Measurements from ENCODE around the gene PGAM5. TPM values are rescaled to one million over a fixed set of nuclear protein-coding genes. Genes with fewer than 3 reads are reported as not detected.

PGAM5 gene
- total and polyA plus RNA-seq, 2 of the 13 experiments (the other 11 are each of a cell fraction or from before 2014, with no cell fraction given) = 18.0 to 77.9 TPM

DNA sequence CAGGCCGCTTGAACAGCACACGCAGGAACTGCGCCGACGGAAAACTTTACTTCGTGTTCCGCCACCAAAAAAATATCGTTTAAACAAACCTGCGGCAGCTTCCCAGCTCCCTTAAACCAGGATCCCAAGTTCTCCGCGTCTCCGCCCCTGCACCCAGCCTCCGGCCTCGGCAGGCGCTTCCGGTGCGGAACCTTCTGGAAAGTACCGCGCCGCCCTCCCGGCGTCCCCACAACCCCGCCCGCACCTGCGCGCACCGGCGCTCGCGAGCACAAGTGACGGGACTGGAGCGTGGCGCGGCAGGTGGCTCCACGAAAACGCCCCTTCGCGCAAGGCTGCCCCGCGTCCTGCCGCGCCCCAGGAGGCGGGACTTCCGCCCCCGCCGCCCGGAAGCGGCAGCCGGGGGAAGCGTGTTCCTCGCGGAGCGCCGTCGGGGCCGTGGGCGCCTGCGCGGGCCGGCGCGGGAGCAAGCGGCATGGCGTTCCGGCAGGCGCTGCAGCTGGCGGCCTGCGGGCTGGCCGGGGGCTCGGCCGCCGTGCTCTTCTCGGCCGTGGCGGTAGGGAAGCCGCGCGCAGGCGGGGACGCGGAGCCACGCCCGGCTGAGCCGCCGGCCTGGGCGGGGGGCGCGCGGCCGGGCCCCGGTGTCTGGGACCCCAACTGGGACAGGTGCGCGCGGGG, at the start of gene PGAM5 (continued):
- TF ChIP-seq, protein P1, sequence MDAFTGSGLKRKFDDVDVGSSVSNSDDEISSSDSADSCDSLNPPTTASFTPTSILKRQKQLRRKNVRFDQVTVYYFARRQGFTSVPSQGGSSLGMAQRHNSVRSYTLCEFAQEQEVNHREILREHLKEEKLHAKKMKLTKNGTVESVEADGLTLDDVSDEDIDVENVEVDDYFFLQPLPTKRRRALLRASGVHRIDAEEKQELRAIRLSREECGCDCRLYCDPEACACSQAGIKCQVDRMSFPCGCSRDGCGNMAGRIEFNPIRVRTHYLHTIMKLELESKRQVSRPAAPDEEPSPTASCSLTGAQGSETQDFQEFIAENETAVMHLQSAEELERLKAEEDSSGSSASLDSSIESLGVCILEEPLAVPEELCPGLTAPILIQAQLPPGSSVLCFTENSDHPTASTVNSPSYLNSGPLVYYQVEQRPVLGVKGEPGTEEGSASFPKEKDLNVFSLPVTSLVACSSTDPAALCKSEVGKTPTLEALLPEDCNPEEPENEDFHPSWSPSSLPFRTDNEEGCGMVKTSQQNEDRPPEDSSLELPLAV (CRISPR knock-in tag; conservative IDR thresholded peaks at IDR 0.05; ENCODE audit: low read depth) = peak; percentile 80
- TF ChIP-seq AGO1 (IDR thresholded peaks at IDR 0.05; ENCODE audit: low read depth, low read length, poor library complexity, severe bottlenecking) (no peak), PITX1 (CRISPR knock-in tag; IDR thresholded peaks at IDR 0.05) (peak; percentile 71), TGIF2 (CRISPR knock-in tag; IDR thresholded peaks at IDR 0.05) (peak; percentile 72; the same call in 1 of the 2 replicates), ZFP62 (CRISPR knock-in tag; IDR thresholded peaks at IDR 0.05) (no peak), TCF12 (IDR thresholded peaks at IDR 0.05) (no peak), TCF12 (CRISPR knock-in tag; IDR thresholded peaks at IDR 0.05) (no peak), SRSF4 (IDR thresholded peaks at IDR 0.05; ENCODE audit: low read depth, low read length, poor library complexity, severe bottlenecking) (no peak), CREB1 (IDR thresholded peaks at IDR 0.05) (no peak), CREB1 (CRISPR knock-in tag; IDR thresholded peaks at IDR 0.05) (no peak), SSRP1 (CRISPR knock-in tag; IDR thresholded peaks at IDR 0.05) (no peak), ZNF446 (CRISPR knock-in tag; IDR thresholded peaks at IDR 0.05) (no peak; the same call in 1 of the 2 replicates), NFKB2 (CRISPR knock-in tag; IDR thresholded peaks at IDR 0.05; ENCODE audit: borderline replicate concordance) (peak; percentile 95)
- TF ChIP-seq, protein P2, sequence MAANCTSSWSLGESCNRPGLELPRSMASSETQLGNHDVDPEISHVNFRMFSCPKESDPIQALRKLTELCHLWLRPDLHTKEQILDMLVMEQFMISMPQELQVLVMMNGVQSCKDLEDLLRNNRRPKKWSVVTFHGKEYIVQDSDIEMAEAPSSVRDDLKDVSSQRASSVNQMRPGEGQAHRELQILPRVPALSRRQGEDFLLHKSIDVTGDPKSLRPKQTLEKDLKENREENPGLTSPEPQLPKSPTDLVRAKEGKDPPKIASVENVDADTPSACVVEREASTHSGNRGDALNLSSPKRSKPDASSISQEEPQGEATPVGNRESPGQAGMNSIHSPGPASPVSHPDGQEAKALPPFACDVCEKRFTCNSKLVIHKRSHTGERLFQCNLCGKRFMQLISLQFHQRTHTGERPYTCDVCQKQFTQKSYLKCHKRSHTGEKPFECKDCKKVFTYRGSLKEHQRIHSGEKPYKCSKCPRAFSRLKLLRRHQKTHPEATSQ (CRISPR knock-in tag; IDR thresholded peaks at IDR 0.05; ENCODE audit: borderline replicate concordance) = peak; percentile 79; the same call in 1 of the 2 replicates
- TF ChIP-seq, protein P3, sequence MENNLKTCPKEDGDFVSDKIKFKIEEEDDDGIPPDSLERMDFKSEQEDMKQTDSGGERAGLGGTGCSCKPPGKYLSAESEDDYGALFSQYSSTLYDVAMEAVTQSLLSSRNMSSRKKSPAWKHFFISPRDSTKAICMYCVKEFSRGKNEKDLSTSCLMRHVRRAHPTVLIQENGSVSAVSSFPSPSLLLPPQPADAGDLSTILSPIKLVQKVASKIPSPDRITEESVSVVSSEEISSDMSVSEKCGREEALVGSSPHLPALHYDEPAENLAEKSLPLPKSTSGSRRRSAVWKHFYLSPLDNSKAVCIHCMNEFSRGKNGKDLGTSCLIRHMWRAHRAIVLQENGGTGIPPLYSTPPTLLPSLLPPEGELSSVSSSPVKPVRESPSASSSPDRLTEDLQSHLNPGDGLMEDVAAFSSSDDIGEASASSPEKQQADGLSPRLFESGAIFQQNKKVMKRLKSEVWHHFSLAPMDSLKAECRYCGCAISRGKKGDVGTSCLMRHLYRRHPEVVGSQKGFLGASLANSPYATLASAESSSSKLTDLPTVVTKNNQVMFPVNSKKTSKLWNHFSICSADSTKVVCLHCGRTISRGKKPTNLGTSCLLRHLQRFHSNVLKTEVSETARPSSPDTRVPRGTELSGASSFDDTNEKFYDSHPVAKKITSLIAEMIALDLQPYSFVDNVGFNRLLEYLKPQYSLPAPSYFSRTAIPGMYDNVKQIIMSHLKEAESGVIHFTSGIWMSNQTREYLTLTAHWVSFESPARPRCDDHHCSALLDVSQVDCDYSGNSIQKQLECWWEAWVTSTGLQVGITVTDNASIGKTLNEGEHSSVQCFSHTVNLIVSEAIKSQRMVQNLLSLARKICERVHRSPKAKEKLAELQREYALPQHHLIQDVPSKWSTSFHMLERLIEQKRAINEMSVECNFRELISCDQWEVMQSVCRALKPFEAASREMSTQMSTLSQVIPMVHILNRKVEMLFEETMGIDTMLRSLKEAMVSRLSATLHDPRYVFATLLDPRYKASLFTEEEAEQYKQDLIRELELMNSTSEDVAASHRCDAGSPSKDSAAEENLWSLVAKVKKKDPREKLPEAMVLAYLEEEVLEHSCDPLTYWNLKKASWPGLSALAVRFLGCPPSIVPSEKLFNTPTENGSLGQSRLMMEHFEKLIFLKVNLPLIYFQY (CRISPR knock-in tag; IDR thresholded peaks at IDR 0.05; ENCODE audit: borderline replicate concordance) = peak; percentile 57; the same call in 1 of the 2 replicates
- TF ChIP-seq, protein P4, sequence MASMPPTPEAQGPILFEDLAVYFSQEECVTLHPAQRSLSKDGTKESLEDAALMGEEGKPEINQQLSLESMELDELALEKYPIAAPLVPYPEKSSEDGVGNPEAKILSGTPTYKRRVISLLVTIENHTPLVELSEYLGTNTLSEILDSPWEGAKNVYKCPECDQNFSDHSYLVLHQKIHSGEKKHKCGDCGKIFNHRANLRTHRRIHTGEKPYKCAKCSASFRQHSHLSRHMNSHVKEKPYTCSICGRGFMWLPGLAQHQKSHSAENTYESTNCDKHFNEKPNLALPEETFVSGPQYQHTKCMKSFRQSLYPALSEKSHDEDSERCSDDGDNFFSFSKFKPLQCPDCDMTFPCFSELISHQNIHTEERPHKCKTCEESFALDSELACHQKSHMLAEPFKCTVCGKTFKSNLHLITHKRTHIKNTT (CRISPR knock-in tag; IDR thresholded peaks at IDR 0.05) = no peak
- TF ChIP-seq, protein P5, sequence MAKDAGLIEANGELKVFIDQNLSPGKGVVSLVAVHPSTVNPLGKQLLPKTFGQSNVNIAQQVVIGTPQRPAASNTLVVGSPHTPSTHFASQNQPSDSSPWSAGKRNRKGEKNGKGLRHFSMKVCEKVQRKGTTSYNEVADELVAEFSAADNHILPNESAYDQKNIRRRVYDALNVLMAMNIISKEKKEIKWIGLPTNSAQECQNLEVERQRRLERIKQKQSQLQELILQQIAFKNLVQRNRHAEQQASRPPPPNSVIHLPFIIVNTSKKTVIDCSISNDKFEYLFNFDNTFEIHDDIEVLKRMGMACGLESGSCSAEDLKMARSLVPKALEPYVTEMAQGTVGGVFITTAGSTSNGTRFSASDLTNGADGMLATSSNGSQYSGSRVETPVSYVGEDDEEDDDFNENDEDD (CRISPR knock-in tag; IDR thresholded peaks at IDR 0.05; ENCODE audit: borderline replicate concordance) = peak; percentile 83
